Ishikawa (cell line): ENCODE measurements around the gene PDSS2.

Source experiments
- CEBPB ChIP-seq: IDR thresholded peaks from 2 replicates; pipeline ENCODE4 v1.6.1; 2012
- CREB1 ChIP-seq: IDR thresholded peaks from 2 replicates; pipeline ENCODE4 v1.6.1; 2012; ENCODE audit warnings: low read depth
- EGR1 ChIP-seq: IDR thresholded peaks from 2 replicates; pipeline ENCODE4 v1.6.1; 2012
- EP300 ChIP-seq: IDR thresholded peaks from 2 replicates; pipeline ENCODE4 v1.6.1; 2012; ENCODE audit warnings: borderline replicate concordance
- FOXM1 ChIP-seq: IDR thresholded peaks from 2 replicates; pipeline ENCODE4 v1.6.1; 2012; ENCODE audit warnings: low read depth, borderline replicate concordance
- NFIC ChIP-seq: IDR thresholded peaks from 2 replicates; pipeline ENCODE4 v1.6.1; 2012
- RAD21 ChIP-seq: IDR thresholded peaks from 2 replicates; pipeline ENCODE4 v1.6.1; 2012; ENCODE audit warnings: low read depth
- TAF1 ChIP-seq: IDR thresholded peaks from 2 replicates; pipeline ENCODE4 v1.6.1; 2012; ENCODE audit warnings: low read depth, mild to moderate bottlenecking
- TCF12 ChIP-seq: IDR thresholded peaks from 2 replicates; pipeline ENCODE4 v1.6.1; 2012; ENCODE audit warnings: low read depth
- TEAD4 ChIP-seq: IDR thresholded peaks from 2 replicates; pipeline ENCODE4 v1.6.1; 2012
- YY1 ChIP-seq: IDR thresholded peaks from 2 replicates; pipeline ENCODE4 v1.6.1; 2012; ENCODE audit warnings: low read depth
- ZBTB7A ChIP-seq: IDR thresholded peaks from 2 replicates; pipeline ENCODE4 v1.6.1; 2012; ENCODE audit warnings: low read depth
- TF ChIP-seq, protein P1 (sequence below): IDR thresholded peaks from 2 replicates; pipeline ENCODE4 v1.6.1; 2012
- TF ChIP-seq, protein P2 (sequence below): IDR thresholded peaks from 2 replicates; pipeline ENCODE4 v1.6.1; 2012
- TF ChIP-seq, protein P3 (sequence below): IDR thresholded peaks from 2 replicates; pipeline ENCODE4 v1.6.1; 2012; ENCODE audit warnings: low read depth, mild to moderate bottlenecking

The PDSS2 gene

DNA sequence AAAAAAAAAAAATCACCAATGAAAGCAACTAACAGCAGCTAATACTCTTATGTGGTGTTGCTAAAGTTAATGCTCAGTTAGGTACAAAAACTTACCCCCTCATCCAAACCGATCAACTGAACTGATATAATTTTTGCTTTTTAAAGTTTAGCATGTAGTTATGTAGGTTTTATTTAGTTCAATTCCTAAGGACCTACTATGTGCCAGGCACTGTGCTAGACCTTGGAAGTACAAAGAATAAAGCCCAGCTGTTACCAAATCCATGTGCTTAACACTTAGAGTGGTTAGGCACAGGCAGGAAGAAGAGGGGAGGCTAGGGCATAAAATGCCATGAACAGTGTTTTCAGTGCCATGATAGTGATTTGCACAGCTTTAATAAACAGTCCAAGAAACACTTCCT, 85.1 kb downstream of the PDSS2 start:
- TF ChIP-seq CEBPB, result no peak
- TF ChIP-seq YY1, result no peak
- TF ChIP-seq FOXM1, result no peak
- TF ChIP-seq EGR1, result no peak
- no peak for TF ChIP-seq ZBTB7A
- TF ChIP-seq, protein P1, sequence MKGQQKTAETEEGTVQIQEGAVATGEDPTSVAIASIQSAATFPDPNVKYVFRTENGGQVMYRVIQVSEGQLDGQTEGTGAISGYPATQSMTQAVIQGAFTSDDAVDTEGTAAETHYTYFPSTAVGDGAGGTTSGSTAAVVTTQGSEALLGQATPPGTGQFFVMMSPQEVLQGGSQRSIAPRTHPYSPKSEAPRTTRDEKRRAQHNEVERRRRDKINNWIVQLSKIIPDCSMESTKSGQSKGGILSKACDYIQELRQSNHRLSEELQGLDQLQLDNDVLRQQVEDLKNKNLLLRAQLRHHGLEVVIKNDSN, result no peak
- no peak for TF ChIP-seq TEAD4

DNA sequence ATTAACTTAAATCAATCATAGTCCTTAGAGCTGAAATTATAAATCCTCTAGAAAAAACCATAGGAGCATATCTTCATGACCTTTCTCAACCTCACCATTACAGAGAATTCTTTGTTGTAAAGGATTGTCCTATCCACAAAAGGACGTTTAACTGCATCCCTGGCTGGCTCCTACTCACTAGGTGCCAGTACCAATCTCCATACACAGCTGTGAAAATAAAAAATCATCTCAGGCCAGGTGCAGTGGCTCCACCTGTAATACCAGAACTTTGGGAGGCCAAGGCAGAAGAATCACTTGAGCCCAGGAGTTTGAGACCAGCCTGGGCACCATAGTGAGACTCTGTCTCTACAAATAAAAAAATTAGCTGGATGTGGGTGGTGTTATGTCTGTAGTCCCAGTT, 89.9 kb downstream of the PDSS2 start:
- TF ChIP-seq, protein P2, sequence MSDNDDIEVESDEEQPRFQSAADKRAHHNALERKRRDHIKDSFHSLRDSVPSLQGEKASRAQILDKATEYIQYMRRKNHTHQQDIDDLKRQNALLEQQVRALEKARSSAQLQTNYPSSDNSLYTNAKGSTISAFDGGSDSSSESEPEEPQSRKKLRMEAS, result no peak
- TF ChIP-seq RAD21 (no peak), YY1 (no peak), TAF1 (no peak), CREB1 (no peak), NFIC (no peak), FOXM1 (no peak), TEAD4 (no peak), EGR1 (no peak), ZBTB7A (no peak)
- TF ChIP-seq, protein P1, result no peak
- TF ChIP-seq, protein P3, sequence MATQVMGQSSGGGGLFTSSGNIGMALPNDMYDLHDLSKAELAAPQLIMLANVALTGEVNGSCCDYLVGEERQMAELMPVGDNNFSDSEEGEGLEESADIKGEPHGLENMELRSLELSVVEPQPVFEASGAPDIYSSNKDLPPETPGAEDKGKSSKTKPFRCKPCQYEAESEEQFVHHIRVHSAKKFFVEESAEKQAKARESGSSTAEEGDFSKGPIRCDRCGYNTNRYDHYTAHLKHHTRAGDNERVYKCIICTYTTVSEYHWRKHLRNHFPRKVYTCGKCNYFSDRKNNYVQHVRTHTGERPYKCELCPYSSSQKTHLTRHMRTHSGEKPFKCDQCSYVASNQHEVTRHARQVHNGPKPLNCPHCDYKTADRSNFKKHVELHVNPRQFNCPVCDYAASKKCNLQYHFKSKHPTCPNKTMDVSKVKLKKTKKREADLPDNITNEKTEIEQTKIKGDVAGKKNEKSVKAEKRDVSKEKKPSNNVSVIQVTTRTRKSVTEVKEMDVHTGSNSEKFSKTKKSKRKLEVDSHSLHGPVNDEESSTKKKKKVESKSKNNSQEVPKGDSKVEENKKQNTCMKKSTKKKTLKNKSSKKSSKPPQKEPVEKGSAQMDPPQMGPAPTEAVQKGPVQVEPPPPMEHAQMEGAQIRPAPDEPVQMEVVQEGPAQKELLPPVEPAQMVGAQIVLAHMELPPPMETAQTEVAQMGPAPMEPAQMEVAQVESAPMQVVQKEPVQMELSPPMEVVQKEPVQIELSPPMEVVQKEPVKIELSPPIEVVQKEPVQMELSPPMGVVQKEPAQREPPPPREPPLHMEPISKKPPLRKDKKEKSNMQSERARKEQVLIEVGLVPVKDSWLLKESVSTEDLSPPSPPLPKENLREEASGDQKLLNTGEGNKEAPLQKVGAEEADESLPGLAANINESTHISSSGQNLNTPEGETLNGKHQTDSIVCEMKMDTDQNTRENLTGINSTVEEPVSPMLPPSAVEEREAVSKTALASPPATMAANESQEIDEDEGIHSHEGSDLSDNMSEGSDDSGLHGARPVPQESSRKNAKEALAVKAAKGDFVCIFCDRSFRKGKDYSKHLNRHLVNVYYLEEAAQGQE, result no peak

DNA sequence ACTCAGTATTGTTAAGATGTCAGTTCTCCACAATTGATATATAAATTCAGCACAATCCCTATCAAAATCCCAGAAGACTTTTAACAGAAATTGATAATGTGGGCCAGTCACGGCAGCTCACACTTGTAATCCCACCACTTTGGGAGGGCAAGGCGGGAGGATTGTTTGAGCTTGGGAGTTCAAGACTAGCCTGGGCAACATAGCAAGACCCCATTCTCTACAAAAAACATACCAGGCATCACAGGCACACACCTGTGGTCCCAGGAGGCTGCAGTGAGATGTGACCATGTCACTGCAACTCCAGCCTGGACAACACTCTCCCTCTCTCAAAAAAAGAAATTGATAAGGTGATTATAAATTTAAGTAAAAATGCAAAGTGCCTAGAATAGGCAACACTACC, 90.9 kb downstream of the PDSS2 start:
- TF ChIP-seq FOXM1, result no peak
- TF ChIP-seq YY1, result no peak
- no peak for TF ChIP-seq NFIC
- no peak for TF ChIP-seq CREB1
- TF ChIP-seq ZBTB7A, result no peak
- TF ChIP-seq TCF12, result no peak

DNA sequence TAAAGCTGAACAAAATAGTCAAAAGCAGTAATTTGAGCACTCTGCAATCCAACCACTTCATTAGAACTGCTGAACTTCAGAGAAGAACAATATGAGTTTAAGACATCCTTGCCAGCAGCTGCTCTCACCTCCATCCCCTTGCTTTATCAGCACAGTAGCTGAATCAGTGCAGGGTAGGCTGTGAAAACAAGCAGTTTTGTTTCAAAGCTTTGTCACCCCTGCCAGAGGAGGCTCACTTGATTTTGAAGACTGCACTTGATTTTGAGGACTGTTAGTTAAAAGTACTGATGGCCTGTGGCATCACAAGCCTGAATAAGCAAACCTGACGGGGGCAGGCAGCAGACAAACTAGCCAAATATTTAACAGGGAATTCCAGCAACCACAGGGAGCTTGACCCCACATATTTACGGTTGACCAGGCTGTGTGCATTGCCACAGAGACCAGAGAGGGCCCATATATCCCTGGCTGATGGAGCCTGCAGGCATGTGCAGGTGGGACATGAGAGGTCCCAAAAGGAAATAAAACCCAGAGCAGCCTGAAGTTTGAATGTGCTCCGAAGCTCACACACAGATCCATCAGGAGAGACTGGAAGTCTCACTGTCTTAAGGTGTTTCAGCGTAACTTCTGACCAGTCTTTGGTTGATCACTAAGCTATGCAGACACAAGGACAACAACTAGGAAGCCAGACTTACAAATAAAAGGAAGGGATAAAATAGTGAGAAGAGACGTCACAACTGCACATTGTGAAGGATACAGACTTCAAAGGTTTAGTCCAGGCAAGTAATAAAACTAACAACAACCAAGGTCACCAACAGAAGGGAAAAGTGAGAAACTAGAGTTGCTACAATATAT, 97.4 kb downstream of the PDSS2 start:
- TF ChIP-seq FOXM1, result no peak
- TF ChIP-seq, protein P3, result no peak
- TF ChIP-seq CEBPB, result no peak
- TF ChIP-seq CREB1, result no peak
- TF ChIP-seq ZBTB7A, result no peak

DNA sequence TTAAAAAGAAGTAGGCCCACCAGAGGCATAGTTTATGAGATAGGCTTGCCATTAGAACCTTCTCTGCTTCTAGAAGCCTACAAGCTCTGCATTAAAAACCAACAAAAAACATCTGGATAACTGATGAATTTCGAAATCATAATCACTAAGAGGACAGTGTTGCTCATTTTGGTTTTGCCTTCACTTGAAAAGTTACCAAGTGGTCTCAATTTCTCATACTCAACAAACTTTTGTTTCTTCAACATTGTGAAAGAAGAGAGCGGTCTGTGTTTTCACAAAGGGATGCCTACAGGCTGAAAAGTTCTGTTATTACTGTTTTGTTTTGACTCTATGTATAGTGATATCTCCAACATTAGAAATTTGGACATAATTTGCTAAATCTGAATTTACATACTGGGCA, 98.9 kb downstream of the PDSS2 start:
- TF ChIP-seq ZBTB7A, result no peak
- no peak for TF ChIP-seq CEBPB
- no peak for TF ChIP-seq FOXM1
- TF ChIP-seq TCF12, result no peak
- TF ChIP-seq, protein P1, result no peak
- TF ChIP-seq, protein P2, result no peak
- TF ChIP-seq RAD21, result no peak
- TF ChIP-seq CREB1, result no peak
- TF ChIP-seq YY1, result no peak
- no peak for TF ChIP-seq TAF1
- no peak for TF ChIP-seq NFIC
- TF ChIP-seq EP300, result no peak
- TF ChIP-seq, protein P3, result no peak
